BJ (cell line): ENCODE measurements around the gene ENSA. TPM values are rescaled to one million over a fixed set of nuclear protein-coding genes. Genes with fewer than 3 reads are reported as not detected.
"Not testable (repeated sequence)": the region's sequence is repeated elsewhere in the genome, so short reads cannot be mapped to it uniquely, and the experiment has no call there.

ENCODE experiments used
- CTCF ChIA-PET: fragments of 350-600 bp; formaldehyde crosslinking; extraction: SDS; loops from one replicate; lab custom pipeline; 2021; ENCODE audit warnings: antibody characterized with exemption, inconsistent platforms; lab: Yijun Ruan, JAX
- POLR2A ChIA-PET: fragments of 300-600 bp; sonication (Branson Sonifier 250); formaldehyde crosslinking; extraction: SDS; loops from one replicate; lab custom pipeline; 2021; ENCODE audit warnings: antibody characterized with exemption; lab: Charles Lee
- DNase-seq: peaks from one replicate; pipeline ENCODE4 v3.0.0-alpha.2; 2011; ENCODE audit warnings: low read depth
- H3K27me3 ChIP-seq: 2 replicates; pipeline ENCODE4 v1.6.0; 2011; ENCODE audit warnings: low read length; ENCODE audit not compliant: control insufficient read depth, insufficient read depth
- H3K36me3 ChIP-seq: 2 replicates; pipeline ENCODE4 v1.5.1; 2011; ENCODE audit warnings: low read length; ENCODE audit not compliant: control insufficient read depth, insufficient read depth
- H3K4me3 ChIP-seq: 2 replicates; pipeline ENCODE4 v1.5.1; 2011; ENCODE audit warnings: low read depth, mild to moderate bottlenecking, control low read depth, low read length
- CTCF ChIP-seq: IDR thresholded peaks from 2 replicates; pipeline ENCODE4 v1.5.1; 2011; ENCODE audit warnings: low read depth, mild to moderate bottlenecking, control low read depth, inconsistent platforms, low read length, moderate library complexity; ENCODE audit not compliant: insufficient read depth
- polyA plus RNA-seq: library from polyadenylated mRNA; depleted of rRNA; stranded (reverse); fragments of >200 nt; gene quantifications from 2 replicates; pipeline ENCODE4 v1.2.3, GENCODE V29; 2011

The ENSA gene
- polyA plus RNA-seq, 1 experiment: 47.2 TPM

GRCh38 chr1:150642296-150642695 is 12.9 kb upstream of the ENSA start:
- TF ChIP-seq CTCF: no peak
- POLR2A ChIA-PET: no interaction called here
- DNase-seq: no peak
- Histone ChIP-seq H3K4me3 (no peak overlapping the region), H3K36me3 (peaks cover 2% of the 10 kb centered on the region), H3K27me3 (no peaks in the 10 kb centered on the region)
- CTCF ChIA-PET: no interaction called here

DNA sequence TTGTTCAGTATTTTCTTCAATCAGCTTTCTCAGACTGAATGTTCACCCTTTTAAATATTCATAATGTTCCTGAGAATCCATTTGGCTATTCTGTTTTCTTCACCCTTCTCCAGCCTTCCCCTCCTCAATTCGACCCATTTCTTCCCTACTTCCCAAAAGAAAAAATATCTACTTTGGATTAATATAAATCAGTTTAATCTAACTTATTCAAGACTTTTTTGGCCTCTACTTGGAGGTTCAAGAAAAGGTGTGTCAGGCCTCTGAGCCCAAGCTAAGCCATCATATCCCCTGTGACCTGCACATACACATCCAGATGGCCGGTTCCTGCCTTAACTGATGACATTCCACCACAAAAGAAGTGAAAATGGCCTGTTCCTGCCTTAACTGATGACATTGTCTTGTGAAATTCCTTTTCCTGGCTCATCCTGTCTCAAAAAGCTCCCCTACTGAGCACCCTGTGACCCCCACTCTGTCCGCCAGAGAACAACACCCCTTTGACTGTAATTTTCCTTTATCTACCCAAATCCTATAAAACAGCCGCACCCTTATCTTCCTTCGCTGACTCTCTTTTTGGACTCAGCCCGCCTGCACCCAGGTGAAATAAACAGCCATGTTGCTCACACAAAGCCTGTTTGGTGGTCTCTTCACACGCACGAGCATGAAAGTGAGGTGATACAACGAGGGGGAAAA is 11.9 kb upstream of the ENSA start:
- DNase-seq, H3K36me3 ChIP-seq, H3K27me3 ChIP-seq, POLR2A ChIA-PET, H3K4me3 ChIP-seq: not testable (repeated sequence)
- CTCF ChIA-PET: interaction anchor here (0.6 to 1.2 kb wide), 2 partner anchors 9 to 201 kb away, joined by 3 to 4 read pairs; no protein-coding TSS in a partner anchor

DNA sequence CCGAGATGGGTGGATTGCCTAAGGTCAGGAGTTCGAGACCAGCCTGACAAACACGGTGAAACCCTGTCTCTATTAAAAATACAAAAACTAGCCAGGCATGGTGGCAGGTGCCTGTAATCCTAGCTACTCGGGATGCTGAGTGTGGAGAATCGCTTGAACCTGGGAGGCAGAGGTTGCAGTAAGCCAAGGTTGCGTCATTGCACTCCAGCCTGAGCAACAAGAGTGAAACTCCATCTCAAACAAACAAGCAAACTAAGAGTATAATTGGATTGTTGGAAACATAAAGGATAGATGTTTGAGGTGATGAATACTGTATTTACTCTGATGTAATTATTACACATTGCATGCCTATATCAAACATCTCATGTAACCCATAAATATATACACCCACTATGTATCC is 9.0 kb upstream of the ENSA start:
- H3K27me3 ChIP-seq, H3K4me3 ChIP-seq, DNase-seq, POLR2A ChIA-PET, H3K36me3 ChIP-seq: not testable (repeated sequence)
- CTCF ChIA-PET: interaction anchor here (0.7 kb wide), 2 partner anchors 9 to 109 kb away, joined by 3 to 4 read pairs; partner anchors contain the start of gene ENSA

DNA sequence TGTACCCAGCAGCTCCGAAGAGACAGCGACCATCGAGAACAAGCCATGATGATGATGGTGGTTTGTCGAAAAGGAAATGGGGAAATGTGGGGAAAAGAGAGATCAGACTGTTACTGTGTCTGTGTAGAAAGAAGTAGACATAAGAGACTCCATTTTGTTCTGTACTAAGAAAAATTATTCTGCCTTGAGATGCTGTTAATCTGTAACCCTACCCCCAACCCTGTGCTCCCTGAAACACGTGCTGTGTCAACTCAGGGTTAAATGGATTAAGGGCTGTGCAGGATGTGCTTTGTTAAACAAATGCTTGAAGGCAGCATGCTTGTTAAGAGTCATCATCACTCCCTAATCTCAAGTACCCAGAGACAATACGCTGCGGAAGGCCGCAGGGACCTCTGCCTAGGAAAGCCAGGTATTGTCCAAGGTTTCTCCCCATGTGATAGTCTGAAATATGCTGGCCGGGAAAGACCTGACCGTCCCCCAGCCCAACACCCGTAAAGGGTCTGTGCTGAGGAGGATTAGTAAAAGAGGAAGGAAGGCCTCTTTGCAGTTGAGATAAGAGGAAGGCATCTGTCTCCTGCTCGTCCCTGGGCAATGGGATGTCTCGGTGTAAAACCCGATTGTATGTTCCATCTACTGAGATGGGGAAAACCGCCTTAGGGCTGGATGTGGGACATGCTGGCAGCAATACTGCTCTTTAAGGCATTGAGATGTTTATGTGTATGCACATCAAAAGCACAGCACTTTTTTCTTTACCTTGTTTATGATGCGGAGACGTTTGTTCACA is 5.6 kb upstream of the ENSA start:
- DNase-seq, H3K36me3 ChIP-seq, H3K27me3 ChIP-seq, POLR2A ChIA-PET, H3K4me3 ChIP-seq, CTCF ChIA-PET: not testable (repeated sequence)

- H3K27me3 ChIP-seq: no peaks in the 10 kb centered on the region
- ChIA-PET CTCF (interaction anchor here (0.8 to 5.8 kb wide), 5 partner anchors 9 to 351 kb away, joined by 3 to 49 read pairs (median 4); no protein-coding TSS in a partner anchor), POLR2A (interaction anchor here (1.4 to 1.6 kb wide), 2 partner anchors 50 to 61 kb away, joined by 4 to 10 read pairs; partner anchors contain the start of gene MCL1)
- H3K4me3 ChIP-seq: peak overlapping the region; percentile 74
- peaks cover 3% of the 10 kb centered on the region for H3K36me3 ChIP-seq
- TF ChIP-seq CTCF: no peak
- no peak for DNase-seq
These were observed 672 bp downstream of the ENSA start for GRCh38 chr1:150628766-150629114.

DNA sequence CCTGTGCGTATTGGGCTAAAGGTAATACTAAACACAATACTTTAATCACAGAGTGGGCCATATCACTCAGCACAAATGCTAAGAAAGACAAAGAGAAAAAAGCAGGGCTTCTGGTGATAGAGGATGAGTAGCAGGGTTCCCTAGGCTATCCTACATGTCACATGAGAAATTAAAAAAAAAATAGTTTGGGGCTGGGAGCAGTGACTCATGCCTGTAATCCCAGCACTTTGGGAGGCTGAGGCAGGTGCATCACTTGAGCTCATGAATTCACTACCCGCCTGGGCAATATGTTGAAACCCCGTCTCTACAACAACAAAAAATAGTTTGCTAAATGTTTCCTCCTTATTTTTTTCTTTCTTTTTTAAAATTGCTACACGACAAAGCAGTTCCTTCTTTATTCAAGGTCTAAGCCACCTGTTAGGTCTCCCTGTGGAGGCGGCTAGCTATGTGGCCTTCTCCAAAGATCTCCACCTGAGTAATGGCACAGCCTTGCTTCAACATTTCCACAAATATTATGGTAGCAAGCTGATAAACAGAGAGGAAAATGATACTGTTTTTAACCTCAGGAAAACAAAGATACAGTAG is 1.5 kb downstream of the ENSA start:
- peaks cover 3% of the 10 kb centered on the region for H3K36me3 ChIP-seq
- no peak for TF ChIP-seq CTCF
- no peak for DNase-seq
- no peaks in the 10 kb centered on the region for H3K27me3 ChIP-seq
- ChIA-PET CTCF (interaction anchor here (0.9 to 5.8 kb wide), 4 partner anchors 9 to 352 kb away, joined by 3 to 49 read pairs (median 11); no protein-coding TSS in a partner anchor), POLR2A (no interaction called here)
- no peak overlapping the region; the same call in 1 of the 2 replicates for H3K4me3 ChIP-seq
